ENCODE measurements around the gene NEUROD1. TPM values are rescaled to one million over a fixed set of nuclear protein-coding genes. Genes with fewer than 3 reads are reported as not detected.
"Not testable (repeated sequence)": the region's sequence is repeated elsewhere in the genome, so short reads cannot be mapped to it uniquely, and the experiment has no call there.

The NEUROD1 gene
- not detected for total RNA-seq

GRCh38 chr2:181680055-181680936 lies at the start of gene NEUROD1:
Gene NEUROD1, minus strand, starts transcription at chr2:181680517. Its CDS starts 1,657 bp downstream, at chr2:181678860.
- peak; percentile 19 for DNase-seq

GRCh38 chr2:181725476-181725875 lies 45.2 kb upstream of the NEUROD1 start:
- peak; percentile 18 for DNase-seq

GRCh38 chr2:181724662-181725061 lies 44.3 kb upstream of the NEUROD1 start:
- DNase-seq = no peak

- no peak for DNase-seq
These were observed 43.4 kb upstream of the NEUROD1 start for GRCh38 chr2:181723731-181724130.

GRCh38 chr2:181715033-181715630 lies 34.8 kb upstream of the NEUROD1 start:
- DNase-seq = peak; percentile 92

DNA sequence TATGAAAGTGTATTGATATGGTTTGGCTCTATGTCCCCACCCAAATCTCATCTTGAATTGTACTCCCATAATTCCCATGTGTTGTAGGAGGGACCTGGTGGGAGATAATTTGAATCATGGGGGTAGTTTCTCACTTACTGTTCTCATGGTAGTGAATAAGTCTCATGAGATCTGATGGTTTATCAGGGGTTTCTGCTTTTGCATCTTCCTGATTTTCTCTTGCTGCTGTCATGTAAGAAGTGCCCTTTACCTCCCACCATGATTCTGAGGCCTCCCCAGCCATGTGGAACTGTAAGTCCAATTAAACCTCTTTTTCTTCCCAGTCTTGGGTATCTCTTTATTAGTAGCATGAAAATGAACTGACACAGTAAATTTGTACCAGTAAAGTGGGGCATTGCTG lies 30.7 kb upstream of the NEUROD1 start:
- DNase-seq = not testable (repeated sequence)

GRCh38 chr2:181702519-181702918 lies 22.2 kb upstream of the NEUROD1 start:
- not testable (repeated sequence) for DNase-seq

DNA sequence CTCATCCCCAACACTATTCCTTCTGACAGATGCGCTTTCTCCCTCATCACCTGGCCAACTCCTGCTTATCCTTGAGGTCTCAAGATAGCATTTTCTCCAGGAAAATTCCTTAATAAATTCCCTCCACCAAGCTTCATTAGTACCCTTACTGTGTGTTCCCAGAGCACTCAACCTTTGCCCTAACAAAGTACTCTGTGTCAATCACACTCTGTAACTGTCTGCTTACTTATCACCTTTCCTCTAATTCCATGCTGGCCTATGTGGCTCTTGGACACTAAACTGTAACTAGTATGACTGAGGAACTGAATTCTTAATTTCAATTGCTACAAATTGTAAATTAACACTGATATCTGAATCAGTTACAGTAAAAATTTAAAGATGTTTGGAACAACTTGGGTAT lies 17.9 kb upstream of the NEUROD1 start:
- no peak for DNase-seq

- no peak for DNase-seq
These were observed 17.3 kb upstream of the NEUROD1 start for GRCh38 chr2:181697571-181697970.

DNA sequence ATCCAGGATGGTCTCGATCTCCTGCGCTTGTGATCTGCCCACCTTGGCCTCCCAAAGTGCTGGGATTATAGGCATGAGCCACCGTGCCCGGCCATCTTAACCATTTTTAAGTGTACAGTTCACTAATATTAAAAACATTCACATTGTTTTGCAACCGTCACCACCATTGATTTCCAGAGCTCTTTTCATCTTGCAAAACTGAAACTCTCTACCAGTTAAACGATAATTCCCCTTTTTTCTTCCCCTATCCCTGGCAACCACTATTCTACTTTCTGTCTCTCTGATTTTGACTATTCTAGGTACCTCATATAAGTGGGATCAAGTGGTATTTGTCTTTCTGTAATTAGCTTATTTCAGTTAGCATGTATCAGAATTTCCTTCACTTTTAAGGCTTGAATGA lies 16.8 kb upstream of the NEUROD1 start:
- no peak for DNase-seq

DNA sequence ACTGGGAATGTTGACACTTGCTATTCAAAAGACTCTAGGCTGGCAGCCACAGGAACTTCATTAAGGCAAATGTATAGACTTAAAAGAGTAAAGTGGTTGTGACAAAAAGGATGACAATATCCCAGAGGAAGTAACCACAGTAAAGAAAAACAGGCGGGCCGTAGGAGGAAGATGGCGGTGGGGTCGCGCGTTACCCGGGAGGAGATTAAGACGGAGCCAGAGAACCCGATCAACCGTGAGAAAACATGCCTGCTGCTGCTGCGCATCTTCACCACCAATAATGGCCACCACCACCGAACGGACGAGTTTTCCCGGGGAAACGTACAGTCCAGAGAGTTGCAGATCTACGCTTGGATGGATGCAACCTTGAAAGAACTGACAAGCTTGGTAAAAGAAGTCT lies 14.0 kb upstream of the NEUROD1 start:
- DNase-seq = no peak

- no peak for DNase-seq
These were observed 10.5 kb upstream of the NEUROD1 start for GRCh38 chr2:181690860-181691259.

DNA sequence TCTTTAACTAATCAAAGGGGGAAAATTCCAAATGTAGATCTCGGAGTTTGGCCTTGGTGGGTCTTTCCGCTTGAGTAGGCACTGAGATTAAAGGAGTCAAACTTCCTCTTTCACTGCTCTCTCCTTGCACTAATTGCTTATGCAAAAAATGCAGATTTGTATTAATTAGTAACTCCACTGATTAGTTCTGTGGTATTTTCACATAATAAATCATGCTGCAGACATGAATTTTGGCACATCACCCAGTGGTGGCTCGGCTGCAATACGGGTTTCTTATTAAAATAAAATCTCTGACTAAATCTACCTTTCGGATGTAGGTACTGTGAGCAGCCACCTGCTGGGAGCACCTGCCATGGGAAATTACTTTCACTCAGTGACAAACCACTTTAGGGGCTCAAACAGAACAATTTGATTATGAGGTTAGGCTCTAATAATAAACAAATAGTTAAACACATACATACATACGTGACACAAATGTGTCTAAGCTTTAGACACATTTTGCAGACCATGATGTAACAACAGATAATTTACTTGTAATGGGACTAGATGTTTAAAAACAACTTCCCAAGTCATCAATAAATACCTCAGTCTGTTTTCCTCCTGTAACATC lies 6.4 kb upstream of the NEUROD1 start:
- no peak for DNase-seq

DNA sequence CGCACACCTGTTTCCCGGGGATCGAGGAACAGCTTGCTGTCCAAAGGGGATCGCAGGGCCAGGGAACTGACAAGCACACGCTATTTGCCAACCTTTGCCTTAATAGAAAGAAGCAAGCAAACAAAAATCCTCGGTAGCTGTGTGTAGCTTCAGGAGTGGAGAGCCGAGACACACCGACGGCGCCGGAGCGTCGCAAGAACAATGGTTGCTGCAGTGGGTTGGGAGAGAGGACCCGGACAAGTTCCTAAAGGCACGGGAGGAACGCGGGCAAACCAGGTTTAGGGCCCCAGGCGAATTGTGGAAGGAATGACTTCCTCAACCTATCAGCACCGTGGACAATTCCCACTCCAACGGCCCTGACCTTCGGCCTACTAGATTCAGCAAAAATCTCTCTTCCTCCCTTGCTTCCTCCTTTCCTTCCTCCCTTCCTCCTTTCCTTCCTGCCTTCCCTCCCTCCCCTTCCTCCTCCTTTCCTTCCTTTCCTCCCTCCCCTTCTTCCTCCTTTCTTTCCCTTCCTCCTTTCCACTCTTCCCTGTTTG lies 4.9 kb upstream of the NEUROD1 start:
- DNase-seq = peak; percentile 32

DNA sequence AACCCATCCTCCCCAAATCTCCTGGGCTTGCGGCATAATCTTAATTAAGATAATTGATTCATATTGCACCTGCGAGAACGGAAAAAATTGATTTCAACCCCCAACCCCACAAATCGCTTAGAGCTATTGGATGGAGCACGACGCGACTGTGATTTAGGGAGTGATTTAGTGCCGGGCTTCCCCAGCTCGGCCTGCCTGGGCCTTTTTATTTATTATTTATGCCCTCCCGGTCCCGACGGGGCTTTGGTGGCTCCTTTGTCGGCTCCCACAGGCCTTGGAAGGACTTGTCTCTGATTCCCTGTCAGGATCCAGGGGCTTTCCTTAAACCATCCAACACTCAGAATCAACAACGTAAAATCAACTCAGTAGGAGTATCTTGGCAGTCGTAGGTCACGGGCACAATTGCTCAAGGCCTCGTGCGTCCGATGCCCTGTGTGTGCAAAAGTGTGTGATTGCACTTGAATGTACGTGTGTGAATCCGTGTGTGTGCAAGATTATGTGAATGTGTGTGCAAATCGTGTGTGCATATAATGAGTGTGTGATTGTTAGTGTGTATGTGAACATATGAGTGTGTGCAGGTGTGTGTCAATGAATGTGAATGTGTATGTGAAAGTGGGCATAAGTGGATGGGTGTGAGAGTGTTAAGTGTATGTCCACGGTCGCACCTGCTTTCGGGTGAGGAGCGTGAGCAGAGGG lies 4.3 kb upstream of the NEUROD1 start:
- DNase-seq = no peak

DNA sequence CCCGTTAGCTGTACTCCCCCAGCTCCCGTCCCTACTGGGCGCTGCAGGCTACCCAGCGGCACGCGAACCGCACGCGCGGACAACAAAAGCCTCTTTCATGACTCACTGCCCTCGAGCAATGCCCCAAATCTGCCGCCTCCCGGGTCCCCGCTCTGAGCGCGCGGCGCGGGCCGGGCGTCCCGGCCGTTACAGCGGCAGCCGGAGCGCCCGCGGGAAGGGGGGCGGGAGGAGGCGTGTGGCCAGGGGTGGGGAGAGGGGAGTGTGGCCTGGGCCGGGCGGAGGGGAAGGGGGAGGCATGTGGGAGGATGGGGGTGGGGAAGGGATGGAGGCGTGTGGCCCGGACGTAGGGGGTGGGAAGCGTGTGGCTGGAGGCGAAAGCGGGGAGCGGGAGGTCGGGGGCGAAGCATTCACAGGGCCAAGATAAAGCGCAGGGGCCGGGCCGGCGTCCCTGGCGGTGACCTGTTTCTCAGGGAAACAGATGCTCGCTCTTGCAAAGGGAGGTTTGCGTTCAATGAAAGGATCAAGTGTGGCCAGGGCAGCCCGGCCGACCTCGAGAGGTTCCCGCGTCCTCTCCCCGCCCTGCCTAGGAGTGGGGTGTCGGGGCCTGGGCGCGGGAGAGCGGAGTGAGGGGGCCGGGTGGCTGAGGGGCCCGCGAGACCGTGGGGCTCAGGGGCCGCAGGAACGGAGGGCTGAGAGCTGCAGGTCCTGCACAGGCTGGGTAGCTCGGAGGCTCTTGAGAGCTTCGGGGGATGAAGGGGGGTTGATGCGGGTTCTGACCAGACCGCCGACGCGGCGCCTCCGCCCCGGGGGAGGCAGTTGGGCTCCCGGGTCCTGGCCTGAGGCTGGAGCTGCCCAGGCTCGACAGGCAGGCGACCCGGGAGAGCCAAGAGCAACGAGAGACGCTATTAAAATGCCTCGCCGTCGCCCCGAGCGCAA lies 3.5 kb upstream of the NEUROD1 start:
- peak; percentile 9 for DNase-seq

- no peak for DNase-seq
These were observed 2.6 kb upstream of the NEUROD1 start for GRCh38 chr2:181682795-181683517.

DNA sequence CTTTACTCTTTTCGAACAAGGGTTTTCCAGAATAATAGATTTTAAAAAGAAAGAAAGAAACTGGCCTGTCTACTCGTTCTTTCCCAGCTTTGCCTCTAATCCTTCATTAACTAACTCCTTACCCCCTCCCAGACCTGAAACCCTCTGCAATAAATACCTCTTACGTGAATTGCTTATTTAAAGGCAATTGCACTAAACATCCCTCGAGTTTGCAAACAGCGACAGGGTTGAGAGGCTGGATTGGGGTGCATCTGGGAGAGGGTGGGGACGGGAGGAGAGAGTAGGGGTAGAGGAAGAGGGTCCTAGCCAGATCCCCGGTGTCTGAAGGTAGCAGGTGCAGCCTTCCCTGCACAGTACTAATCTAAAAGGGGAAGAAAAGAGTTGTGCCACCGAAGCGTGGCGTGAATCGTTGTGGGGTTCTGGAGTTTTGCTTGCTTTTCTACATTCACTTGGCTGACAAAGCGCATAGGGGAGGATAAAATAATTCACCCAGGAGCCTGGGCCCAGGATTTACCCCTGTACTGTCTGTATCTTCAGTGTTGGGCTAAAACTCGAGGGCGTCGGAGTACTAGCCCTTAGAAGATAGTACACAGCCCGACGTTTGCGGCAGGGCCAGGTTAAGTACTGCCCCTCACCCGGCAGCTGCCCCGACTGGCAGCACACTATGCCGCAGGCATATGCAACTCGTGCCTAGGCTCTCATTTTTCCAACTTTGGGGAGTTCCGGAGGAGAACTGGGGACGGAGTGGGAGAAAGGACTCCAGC lies 1.9 kb upstream of the NEUROD1 start:
- no peak for DNase-seq

DNA sequence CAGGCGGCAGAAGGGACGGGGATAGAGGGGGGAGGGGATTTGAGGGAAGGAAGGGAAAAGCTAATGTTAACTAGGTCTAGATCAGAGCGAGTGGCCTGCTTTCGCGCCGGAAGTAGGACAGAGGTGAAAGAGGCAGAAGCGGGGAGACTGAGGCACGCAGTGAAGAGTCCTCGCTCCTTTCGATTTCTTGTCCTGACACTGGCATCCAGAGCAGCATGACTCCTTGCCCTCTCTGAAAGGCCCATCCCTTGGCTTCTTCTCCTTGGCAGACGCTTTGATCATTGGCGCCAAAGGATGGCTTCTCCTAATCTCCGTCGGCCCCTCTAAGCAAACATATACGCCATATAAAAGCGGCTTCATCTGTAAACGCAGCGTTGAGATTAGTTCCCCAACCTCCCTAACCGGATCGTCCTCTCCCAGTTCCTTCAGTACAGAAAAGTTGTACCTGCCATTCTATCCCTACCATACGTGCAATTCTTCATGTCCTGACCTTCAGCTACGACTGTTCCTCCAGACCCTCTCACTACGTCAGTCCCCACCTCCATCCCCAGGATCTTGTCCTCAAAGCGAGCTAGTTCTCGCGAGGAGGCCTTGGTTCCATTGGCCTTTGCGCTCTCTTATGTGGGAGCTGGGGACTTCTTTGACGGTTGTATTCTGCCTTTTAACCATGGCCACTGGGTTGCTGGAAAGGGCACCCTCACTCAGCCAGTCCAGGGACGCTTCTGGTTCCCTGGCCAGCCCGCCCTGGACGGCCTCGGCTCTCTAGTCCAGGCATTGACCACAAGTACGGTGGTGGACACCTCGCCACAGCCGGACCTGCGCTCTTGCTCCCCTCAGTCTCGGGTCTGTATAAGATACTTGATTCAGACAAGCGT lies 857 bp upstream of the NEUROD1 start:
- no peak for DNase-seq
